Parathyroid adenoma (tissue), 2 donors: ENCODE measurements around the gene FBXL4.

Experiments
- H2AFZ ChIP-seq: fragments of 300-600 bp; sonication (generic); one replicate; pipeline ENCODE4 v1.7.0; 2017; ENCODE audit warnings: antibody characterized with exemption, mild to moderate bottlenecking
- H3K27ac ChIP-seq: fragments of 300-600 bp; sonication (generic); one replicate; pipeline ENCODE4 v1.7.0; 2017
- H3K27me3 ChIP-seq: fragments of 300-600 bp; sonication (generic); one replicate; pipeline ENCODE4 v1.7.0; 2017; ENCODE audit warnings: low read length; ENCODE audit not compliant: control insufficient read depth, insufficient read depth
- H3K36me3 ChIP-seq: fragments of 300-600 bp; sonication (generic); one replicate; pipeline ENCODE4 v1.7.0; 2017; ENCODE audit warnings: low read length; ENCODE audit not compliant: control insufficient read depth, insufficient read depth
- H3K4me1 ChIP-seq: fragments of 300-600 bp; sonication (generic); one replicate; pipeline ENCODE4 v1.7.0; 2017; ENCODE audit warnings: control low read depth
- H3K4me2 ChIP-seq: fragments of 300-600 bp; sonication (generic); one replicate; pipeline ENCODE4 v1.7.0; 2017; ENCODE audit warnings: low read length
- H3K4me3 ChIP-seq: fragments of 300-600 bp; sonication (generic); one replicate; pipeline ENCODE4 v1.7.0; 2017; ENCODE audit warnings: low read depth, low read length
- H3K79me2 ChIP-seq: fragments of 300-600 bp; sonication (generic); one replicate; pipeline ENCODE4 v1.7.0; 2017; ENCODE audit warnings: control low read depth
- H3K9ac ChIP-seq: fragments of 300-600 bp; sonication (generic); one replicate; pipeline ENCODE4 v1.7.0; 2017; ENCODE audit warnings: mild to moderate bottlenecking
- H3K9me3 ChIP-seq: fragments of 300-600 bp; sonication (generic); one replicate; pipeline ENCODE4 v1.7.0; 2017; ENCODE audit warnings: low read length; ENCODE audit not compliant: control insufficient read depth
- CTCF ChIP-seq: fragments of 300-600 bp; sonication (generic); IDR thresholded peaks from one replicate; pipeline ENCODE4 v1.7.0; 2017; ENCODE audit warnings: antibody characterized with exemption, mild to moderate bottlenecking
- donor health status: primary hyperparathyroidism.

Gene FBXL4

GRCh38 chr6:98871057-98871456 is 76.7 kb downstream of the FBXL4 start:
- H3K27me3 ChIP-seq: no peaks in the 10 kb centered on the region
- no peak for TF ChIP-seq CTCF

DNA sequence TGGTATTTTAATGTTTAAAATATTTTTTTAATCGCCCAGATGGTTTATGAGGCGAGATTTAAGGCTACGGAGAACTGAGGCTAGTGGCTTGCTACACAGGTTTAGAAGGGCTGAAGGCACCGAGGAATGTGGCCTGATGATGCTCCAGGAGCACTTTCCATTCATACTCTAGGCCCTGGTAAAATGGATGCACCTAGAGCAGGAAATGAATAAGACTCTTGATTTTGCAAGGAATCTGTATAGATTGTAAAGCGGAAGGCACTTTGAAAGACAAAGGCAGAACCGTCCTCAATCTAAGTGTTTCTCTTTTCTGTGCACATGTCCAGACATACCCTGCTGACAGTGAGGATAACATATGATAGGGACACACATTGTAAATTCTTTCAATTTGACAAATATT is 83.2 kb downstream of the FBXL4 start:
- Histone ChIP-seq H3K9ac (no peak overlapping the region), H3K4me1 (no peaks in the 10 kb centered on the region), H3K9me3 (no peaks in the 10 kb centered on the region), H3K79me2 (no peaks in the 10 kb centered on the region), H3K27ac (no peak overlapping the region), H3K4me2 (no peak overlapping the region), H2AFZ (no peak overlapping the region), H3K4me3 (no peak overlapping the region), H3K27me3 (no peaks in the 10 kb centered on the region), H3K36me3 (no peaks in the 10 kb centered on the region)
- no peak for TF ChIP-seq CTCF

More at GRCh38 chr6:98871057-98871456, 76.7 kb downstream of the FBXL4 start:
- no peak overlapping the region for H2AFZ ChIP-seq
- no peaks in the 10 kb centered on the region for H3K36me3 ChIP-seq
- no peaks in the 10 kb centered on the region for H3K9me3 ChIP-seq
- H3K4me1 ChIP-seq: no peaks in the 10 kb centered on the region
- no peaks in the 10 kb centered on the region for H3K79me2 ChIP-seq
- no peak overlapping the region for H3K4me3 ChIP-seq
- no peak overlapping the region for H3K9ac ChIP-seq
- H3K27ac ChIP-seq: no peak overlapping the region
- H3K4me2 ChIP-seq: no peak overlapping the region

DNA sequence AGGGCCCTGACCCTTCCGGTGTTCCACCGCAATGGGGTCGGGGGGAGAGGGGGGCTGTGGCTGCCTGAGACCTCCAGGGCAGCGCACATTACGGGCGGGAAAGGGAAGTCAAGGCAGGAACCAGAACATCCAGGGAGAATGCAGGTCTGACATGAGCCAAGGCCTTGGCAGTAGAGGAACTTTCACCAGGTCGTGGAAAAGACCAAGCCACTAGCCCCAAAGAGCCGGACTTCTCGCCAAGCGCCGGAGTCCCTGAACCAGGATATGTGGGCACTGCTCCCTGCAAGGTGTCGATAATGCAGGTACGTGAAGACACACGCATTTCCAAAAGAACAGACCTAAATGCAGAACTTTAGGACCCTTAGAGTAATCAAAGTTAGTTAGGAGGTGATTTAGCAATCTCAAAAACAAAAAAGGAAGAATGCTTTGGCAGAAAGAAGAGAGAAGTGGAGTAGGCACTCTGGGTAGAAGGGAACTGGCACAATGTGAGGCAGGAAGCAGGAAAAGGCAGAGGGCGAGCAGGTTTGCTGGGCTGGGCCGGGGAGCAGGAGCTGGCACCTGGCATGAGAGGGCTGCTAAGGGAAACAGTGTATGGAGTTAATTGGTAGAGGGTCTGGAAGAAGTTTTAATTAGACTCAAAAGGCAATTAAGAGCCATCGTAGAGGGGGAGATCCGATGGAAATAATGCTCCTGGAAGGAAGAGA is 99.1 kb downstream of the FBXL4 start:
- no peaks in the 10 kb centered on the region for H3K36me3 ChIP-seq
- H3K4me1 ChIP-seq: no peaks in the 10 kb centered on the region
- H3K9me3 ChIP-seq: no peaks in the 10 kb centered on the region
- TF ChIP-seq CTCF: no peak
- peak overlapping the region; percentile 26 for H2AFZ ChIP-seq
- no peak overlapping the region for H3K4me3 ChIP-seq
- H3K9ac ChIP-seq: no peak overlapping the region
- no peak overlapping the region for H3K4me2 ChIP-seq
- no peaks in the 10 kb centered on the region for H3K79me2 ChIP-seq
- no peak overlapping the region for H3K27ac ChIP-seq
- peaks cover 5% of the 10 kb centered on the region for H3K27me3 ChIP-seq

DNA sequence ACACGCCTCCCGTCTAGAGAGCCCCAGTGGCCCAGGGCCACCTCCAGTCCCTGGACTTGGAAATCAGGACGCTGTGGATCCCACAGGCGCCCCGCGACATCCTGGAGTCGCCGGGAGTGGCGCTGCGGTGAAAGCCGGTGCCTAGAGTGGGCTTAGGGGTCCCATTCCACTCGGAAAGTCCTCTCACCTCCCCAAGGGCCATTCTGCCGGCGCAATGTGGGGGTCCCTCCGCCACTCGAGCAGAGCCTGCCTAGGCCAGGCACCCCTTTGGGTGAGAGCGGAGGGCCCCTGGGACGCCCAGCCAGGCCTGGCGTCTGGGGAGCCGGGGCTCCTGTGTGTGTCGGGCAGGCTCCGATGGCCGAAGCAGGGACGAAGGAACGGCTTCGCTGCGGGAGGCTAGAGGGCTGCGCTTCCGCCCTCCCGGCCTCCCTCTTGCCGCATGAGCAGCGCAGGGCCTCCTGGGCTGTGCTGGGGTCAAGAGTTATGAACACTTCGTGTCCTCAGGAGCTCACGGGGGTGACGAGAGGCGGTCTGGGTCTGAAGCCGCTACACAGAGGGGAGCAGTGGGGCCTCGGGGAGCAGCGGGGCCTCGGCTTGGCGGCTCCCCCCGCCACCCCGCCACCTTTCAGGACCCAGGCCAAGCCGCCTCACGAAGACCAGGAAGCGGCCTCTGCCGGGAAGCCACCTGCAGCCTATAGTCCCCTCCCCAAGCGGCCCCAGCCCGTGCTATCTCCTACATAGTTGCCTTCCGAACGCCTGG is 99.8 kb downstream of the FBXL4 start:
- Histone ChIP-seq H3K4me1 (no peaks in the 10 kb centered on the region), H3K4me2 (no peak overlapping the region), H3K79me2 (no peaks in the 10 kb centered on the region), H3K27me3 (peaks cover 6% of the 10 kb centered on the region), H3K36me3 (no peaks in the 10 kb centered on the region), H3K9me3 (no peaks in the 10 kb centered on the region), H3K9ac (no peak overlapping the region), H3K4me3 (no peak overlapping the region), H3K27ac (no peak overlapping the region), H2AFZ (peak overlapping the region; percentile 26)
- TF ChIP-seq CTCF: no peak
